ENCODE data around the gene SH3RF3.

The SH3RF3 gene

GRCh38 chr2:109382951-109383350, 253.9 kb downstream of the SH3RF3 start:
- peak overlapping the region; percentile 14 to 72 for H3K27ac ChIP-seq
- H3K4me3 ChIP-seq, result no peak overlapping the region
- TF ChIP-seq CTCF (IDR thresholded peaks at IDR 0.05), result no peak
- DNase-seq (ENCODE audit: low spot score), result peak; percentile 82

- H3K27ac ChIP-seq, result peak overlapping the region; percentile 14 to 72
- no peak overlapping the region for H3K4me3 ChIP-seq
- TF ChIP-seq CTCF (IDR thresholded peaks at IDR 0.05), result no peak
- peak; percentile 35 for DNase-seq (ENCODE audit: low spot score)
Measured at GRCh38 chr2:109383505-109384307, 254.7 kb downstream of the SH3RF3 start.

- no peak overlapping the region for H3K4me3 ChIP-seq
- H3K27ac ChIP-seq, result no peak overlapping the region
- no peak for TF ChIP-seq CTCF (IDR thresholded peaks at IDR 0.05)
- no peak for DNase-seq (ENCODE audit: low spot score)
Measured at GRCh38 chr2:109384308-109385271, 255.6 kb downstream of the SH3RF3 start.

GRCh38 chr2:109385506-109385905, 256.5 kb downstream of the SH3RF3 start:
- no peak overlapping the region for H3K4me3 ChIP-seq
- TF ChIP-seq CTCF (IDR thresholded peaks at IDR 0.05), result no peak
- no peak for DNase-seq (ENCODE audit: low spot score)

GRCh38 chr2:109386004-109386695, 257.1 kb downstream of the SH3RF3 start:
- H3K27ac ChIP-seq, result no peak overlapping the region
- no peak overlapping the region for H3K4me3 ChIP-seq
- TF ChIP-seq CTCF (IDR thresholded peaks at IDR 0.05), result no peak
- no peak for DNase-seq (ENCODE audit: low spot score)

More at GRCh38 chr2:109385506-109385905, 256.5 kb downstream of the SH3RF3 start:
- no peak overlapping the region for H3K27ac ChIP-seq

GRCh38 chr2:109387221-109387735, 258.3 kb downstream of the SH3RF3 start:
- Histone ChIP-seq H3K4me3 (no peak overlapping the region), H3K27ac (no peak overlapping the region)
- no peak for DNase-seq (ENCODE audit: low spot score)
- no peak for TF ChIP-seq CTCF (IDR thresholded peaks at IDR 0.05)
